HEK293 (cell line): ENCODE data around the gene SYT14.
"Not testable (repeated sequence)": the region's sequence is repeated elsewhere in the genome, so short reads cannot be mapped to it uniquely, and the experiment has no call there.

Source experiments
- CTCF ChIA-PET: fragments of 350-600 bp; formaldehyde crosslinking; extraction: SDS; loops from one replicate; lab custom pipeline; 2021; ENCODE audit warnings: antibody characterized with exemption; lab: Yijun Ruan, JAX
- POLR2A ChIA-PET: fragments of 300-600 bp; formaldehyde crosslinking; extraction: SDS; loops from one replicate; lab custom pipeline; 2020; ENCODE audit warnings: antibody characterized with exemption, inconsistent platforms; lab: Yijun Ruan, JAX
- H3K27ac ChIP-seq: fragments of 200-500 bp; sonication (Bioruptor generic); 2 replicates; pipeline ENCODE4 v1.5.1; 2014; ENCODE audit warnings: low read depth, low read length, control low read depth, inconsistent platforms; ENCODE audit errors: extremely low read depth
- H3K36me3 ChIP-seq, 2 experiments: fragments of 200-500 bp in 1 of 2; sonication (Bioruptor generic) in 1 of 2; 1 replicate in 1 of 2; 2 replicates in 1 of 2; pipeline ENCODE4 v1.5.1; 2014 to 2017; ENCODE audit warnings: inconsistent platforms in 2 of 2, low read length in 2 of 2; ENCODE audit not compliant: control insufficient read depth in 2 of 2, insufficient read depth in 1 of 2
- H3K4me1 ChIP-seq: fragments of 200-500 bp; sonication (Bioruptor generic); 2 replicates; pipeline ENCODE4 v1.5.1; 2014; ENCODE audit warnings: mild to moderate bottlenecking, low read length, inconsistent platforms; ENCODE audit not compliant: control insufficient read depth, insufficient read depth
- H3K4me3 ChIP-seq: 2 replicates; pipeline ENCODE4 v1.5.1; 2011; ENCODE audit warnings: low read depth, mild to moderate bottlenecking, control low read depth, low read length, moderate library complexity
- H3K9me3 ChIP-seq: fragments of 200-500 bp; sonication (Bioruptor generic); 2 replicates; pipeline ENCODE4 v1.5.1; 2014; ENCODE audit warnings: low read depth, low read length, inconsistent platforms; ENCODE audit not compliant: control insufficient read depth, insufficient read depth
- HOXA7 ChIP-seq: sonication (generic); formaldehyde crosslinking; IDR thresholded peaks from 2 replicates; pipeline ENCODE4 v1.8.1; 2022; ENCODE audit warnings: missing genetic modification reagents, borderline replicate concordance
- PRDM4 ChIP-seq: fragments of 450-650 bp; formaldehyde crosslinking; IDR thresholded peaks from 2 replicates; pipeline ENCODE4 v1.5.1; 2017; ENCODE audit warnings: missing biosample characterization, missing genetic modification characterization
- ZBTB20 ChIP-seq: fragments of 450-650 bp; formaldehyde crosslinking; IDR thresholded peaks from 2 replicates; pipeline ENCODE4 v1.5.1; 2016; ENCODE audit warnings: missing biosample characterization, missing genetic modification characterization
- ZNF10 ChIP-seq: fragments of 450-650 bp; formaldehyde crosslinking; IDR thresholded peaks from 2 replicates; pipeline ENCODE4 v1.5.1; 2017; ENCODE audit warnings: missing biosample characterization, missing genetic modification characterization
- ZNF140 ChIP-seq: fragments of 450-650 bp; formaldehyde crosslinking; IDR thresholded peaks from 2 replicates; pipeline ENCODE4 v1.5.1; 2016; ENCODE audit warnings: missing biosample characterization, missing genetic modification characterization
- ZNF146 ChIP-seq: fragments of 450-650 bp; formaldehyde crosslinking; IDR thresholded peaks from 2 replicates; pipeline ENCODE4 v1.5.1; 2016; ENCODE audit warnings: missing biosample characterization, missing genetic modification characterization
- ZNF16 ChIP-seq: fragments of 450-650 bp; formaldehyde crosslinking; IDR thresholded peaks from 2 replicates; pipeline ENCODE4 v1.5.1; 2016; ENCODE audit warnings: low read depth, missing biosample characterization, missing genetic modification characterization
- ZNF169 ChIP-seq: fragments of 450-650 bp; formaldehyde crosslinking; IDR thresholded peaks from 2 replicates; pipeline ENCODE4 v1.5.1; 2016; ENCODE audit warnings: missing biosample characterization, missing genetic modification characterization
- ZNF18 ChIP-seq: fragments of 450-650 bp; formaldehyde crosslinking; IDR thresholded peaks from 2 replicates; pipeline ENCODE4 v1.5.1; 2016; ENCODE audit warnings: missing biosample characterization, missing genetic modification characterization
- ZNF2 ChIP-seq: fragments of 450-650 bp; formaldehyde crosslinking; IDR thresholded peaks from 2 replicates; pipeline ENCODE4 v1.5.1; 2016; ENCODE audit warnings: missing biosample characterization, missing genetic modification characterization
- ZNF221 ChIP-seq: fragments of 450-650 bp; formaldehyde crosslinking; IDR thresholded peaks from 2 replicates; pipeline ENCODE4 v1.5.1; 2017; ENCODE audit warnings: missing biosample characterization, missing genetic modification characterization, borderline replicate concordance
- ZNF223 ChIP-seq: fragments of 450-650 bp; formaldehyde crosslinking; IDR thresholded peaks from 2 replicates; pipeline ENCODE4 v1.5.1; 2016; ENCODE audit warnings: missing biosample characterization, missing genetic modification characterization
- ZNF274 ChIP-seq, 2 experiments: fragments of 200-500 bp in 1 of 2; fragments of 450-650 bp in 1 of 2; sonication (Bioruptor generic) in 1 of 2; formaldehyde crosslinking in 1 of 2; IDR thresholded peaks; 2 replicates each; pipeline versions ENCODE4 v1.5.1 to v1.6.1; 2014 to 2016; ENCODE audit warnings: borderline replicate concordance in 1 of 2, inconsistent platforms in 1 of 2, low read length in 1 of 2, missing biosample characterization in 1 of 2, missing genetic modification characterization in 1 of 2
- ZNF366 ChIP-seq: fragments of 450-650 bp; formaldehyde crosslinking; conservative IDR thresholded peaks from 2 replicates; pipeline ENCODE4 v1.5.1; 2016; ENCODE audit warnings: missing biosample characterization, missing genetic modification characterization
- ZNF530 ChIP-seq: fragments of 450-650 bp; formaldehyde crosslinking; IDR thresholded peaks from 2 replicates; pipeline ENCODE4 v1.5.1; 2016; ENCODE audit warnings: low read depth, missing biosample characterization, missing genetic modification characterization
- ZNF548 ChIP-seq: fragments of 450-650 bp; formaldehyde crosslinking; IDR thresholded peaks from 2 replicates; pipeline ENCODE4 v1.5.1; 2016; ENCODE audit warnings: missing biosample characterization, missing genetic modification characterization
- ZNF561 ChIP-seq: fragments of 450-650 bp; IDR thresholded peaks from 2 replicates; pipeline ENCODE4 v1.5.1; 2018; ENCODE audit warnings: missing biosample characterization, missing genetic modification characterization, borderline replicate concordance
- ZNF600 ChIP-seq: fragments of 450-650 bp; formaldehyde crosslinking; IDR thresholded peaks from 2 replicates; pipeline ENCODE4 v1.5.1; 2016; ENCODE audit warnings: missing biosample characterization, missing genetic modification characterization
- ZNF621 ChIP-seq: fragments of 450-650 bp; formaldehyde crosslinking; IDR thresholded peaks from 2 replicates; pipeline ENCODE4 v1.5.1; 2017; ENCODE audit warnings: missing biosample characterization, missing genetic modification characterization
- ZNF624 ChIP-seq: fragments of 450-650 bp; formaldehyde crosslinking; IDR thresholded peaks from 2 replicates; pipeline ENCODE4 v1.5.1; 2017; ENCODE audit warnings: missing biosample characterization, missing genetic modification characterization
- ZNF670 ChIP-seq: fragments of 450-650 bp; formaldehyde crosslinking; IDR thresholded peaks from 2 replicates; pipeline ENCODE4 v1.5.1; 2016; ENCODE audit warnings: missing biosample characterization, missing genetic modification characterization, low read depth
- ZNF777 ChIP-seq: fragments of 450-650 bp; formaldehyde crosslinking; IDR thresholded peaks from 2 replicates; pipeline ENCODE4 v1.5.1; 2017; ENCODE audit warnings: missing biosample characterization, missing genetic modification characterization, borderline replicate concordance
- ZNF791 ChIP-seq: fragments of 450-650 bp; formaldehyde crosslinking; IDR thresholded peaks from 2 replicates; pipeline ENCODE4 v1.5.1; 2016; ENCODE audit warnings: missing biosample characterization, missing genetic modification characterization

Gene SYT14

GRCh38 chr1:209900734-209901133, 37.3 kb upstream of the SYT14 start (continued):
- no peak for TF ChIP-seq ZNF530 (tag by site-specific recombination)
- TF ChIP-seq ZNF221 (tag by site-specific recombination) = no peak
- TF ChIP-seq, all 188 proteins: peak for 0

- Histone ChIP-seq H3K36me3 (no peaks in the 10 kb centered on the region), H3K4me3 (no peak overlapping the region)
- TF ChIP-seq ZNF146 (tag by site-specific recombination) (no peak), ZBTB20 (no peak), ZNF621 (tag by site-specific recombination) (no peak), ZNF561 (tag by site-specific recombination) (no peak), HOXA7 (CRISPR knock-in tag) (no peak)
- TF ChIP-seq, all 188 proteins: peak for 0
- Histone ChIP-seq H3K4me1 (no peaks in the 10 kb centered on the region), H3K27ac (no peak overlapping the region), H3K9me3 (no peaks in the 10 kb centered on the region)
- POLR2A ChIA-PET = no interaction called here
- CTCF ChIA-PET = interaction anchor here (0.8 to 2.3 kb wide), 8 partner anchors 11 to 36 kb away, joined by 3 to 23 read pairs (median 8); no protein-coding TSS in a partner anchor
These were observed 36.8 kb upstream of the SYT14 start for GRCh38 chr1:209901211-209901610.

GRCh38 chr1:209904774-209905173, 33.2 kb upstream of the SYT14 start:
- H3K9me3 ChIP-seq, POLR2A ChIA-PET, H3K4me1 ChIP-seq, H3K4me3 ChIP-seq, H3K27ac ChIP-seq, H3K36me3 ChIP-seq: not testable (repeated sequence)
- CTCF ChIA-PET = interaction anchor here (1.4 kb wide), 1 partner anchor 8 kb away, joined by 9 read pairs; no protein-coding TSS in a partner anchor

DNA sequence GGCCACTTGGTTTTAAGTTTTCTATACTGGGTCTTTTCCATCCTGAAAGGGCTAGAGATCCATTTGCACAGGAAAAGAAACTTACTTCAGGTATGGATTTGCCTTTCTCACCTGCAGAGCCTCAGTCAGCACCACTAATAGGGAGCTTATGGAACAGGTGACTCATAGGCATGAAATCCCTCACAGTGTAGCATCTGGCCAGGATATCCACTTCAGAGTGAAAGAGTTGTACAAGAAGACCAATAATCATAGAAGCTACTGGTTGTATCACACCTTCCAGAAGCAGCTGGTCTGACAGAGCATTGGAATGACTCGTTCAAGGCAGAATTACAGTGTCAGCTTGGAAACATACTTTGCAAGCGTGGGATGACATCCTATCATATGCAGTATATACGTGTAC, 26.3 kb upstream of the SYT14 start:
- TF ChIP-seq PRDM4 (tag by site-specific recombination) (no peak), ZNF16 (tag by site-specific recombination) (no peak), ZNF18 (tag by site-specific recombination) (no peak), ZNF600 (no peak), ZNF670 (no peak), ZNF624 (tag by site-specific recombination) (no peak), ZNF223 (tag by site-specific recombination) (no peak), ZNF169 (no peak), ZNF10 (tag by site-specific recombination) (no peak), ZNF777 (tag by site-specific recombination) (no peak), ZNF274 (IDR thresholded peaks at IDR 0.05; ENCODE audit: low read length) (no peak), ZNF274 (tag by site-specific recombination; IDR thresholded peaks at IDR 0.05; ENCODE audit: borderline replicate concordance) (no peak), ZNF791 (no peak), ZNF146 (tag by site-specific recombination) (no peak), ZNF548 (tag by site-specific recombination) (no peak), ZNF2 (no peak), ZNF366 (tag by site-specific recombination) (no peak), ZNF140 (no peak)
- POLR2A ChIA-PET = no interaction called here

More for the DNA sequence above, 26.3 kb upstream of the SYT14 start:
- CTCF ChIA-PET = no interaction called here
- H3K36me3 ChIP-seq = no peaks in the 10 kb centered on the region
- no peaks in the 10 kb centered on the region for H3K9me3 ChIP-seq
- H3K4me1 ChIP-seq = no peaks in the 10 kb centered on the region
- no peak overlapping the region for H3K27ac ChIP-seq
- H3K4me3 ChIP-seq = no peak overlapping the region
